PC-9 (cell line): ENCODE results near the gene PAK2. TPM values are rescaled to one million over a fixed set of nuclear protein-coding genes. Genes with fewer than 3 reads are reported as not detected.

ENCODE experiments used
- BruUV-seq: library from RNA; stranded (reverse); fragments of 400-500 nt; replicated peaks from 2 replicates; lab custom pipeline; 2021; lab: Mats Ljungman, UMichigan
- CTCF ChIA-PET: fragments of 300-600 bp; sonication (Branson Sonifier 250); formaldehyde crosslinking; loops from one replicate; lab custom pipeline; 2022; ENCODE audit warnings: antibody characterized with exemption; lab: Charles Lee
- POLR2A ChIA-PET: fragments of 300-600 bp; sonication (Branson Sonifier 250); formaldehyde crosslinking; loops from one replicate; lab custom pipeline; 2022; ENCODE audit warnings: antibody characterized with exemption; ENCODE audit not compliant: unreplicated experiment; lab: Charles Lee
- DNase-seq, 2 experiments: peaks; one replicate each; pipeline versions ENCODE4 v3.0.0 to v3.0.0-alpha.2; 2015 to 2022; ENCODE audit warnings: mixed read lengths in 1 of 2
- H2AFZ ChIP-seq: fragments of 200-600 bp; sonication (generic); 2 replicates; pipeline ENCODE4 v1.8.1; 2017; ENCODE audit warnings: antibody characterized with exemption
- H3F3A ChIP-seq: fragments of 200-600 bp; sonication (generic); 2 replicates; pipeline ENCODE4 v1.8.1; 2017; ENCODE audit warnings: antibody characterized with exemption, mild to moderate bottlenecking, low read depth; ENCODE audit not compliant: insufficient read depth
- H3K27ac ChIP-seq: fragments of 200-600 bp; sonication (generic); 2 replicates; pipeline ENCODE4 v1.6.1; 2016; ENCODE audit warnings: mixed run types
- H3K27me3 ChIP-seq: fragments of 200-600 bp; sonication (generic); 2 replicates; pipeline ENCODE4 v1.6.1; 2016; ENCODE audit warnings: low read depth, mixed run types; ENCODE audit not compliant: insufficient read depth
- H3K36me3 ChIP-seq: fragments of 200-600 bp; sonication (generic); 2 replicates; pipeline ENCODE4 v1.6.1; 2016; ENCODE audit warnings: low read depth, mixed run types
- H3K4me1 ChIP-seq: fragments of 200-600 bp; sonication (generic); replicated peaks from 2 replicates; pipeline ENCODE4 v1.6.1; 2016; ENCODE audit warnings: mixed run types; ENCODE audit not compliant: insufficient read depth
- H3K4me2 ChIP-seq: fragments of 200-600 bp; sonication (generic); 2 replicates; pipeline ENCODE4 v1.6.1; 2017; ENCODE audit warnings: mixed run types
- H3K4me3 ChIP-seq: fragments of 200-600 bp; sonication (generic); 2 replicates; pipeline ENCODE4 v1.6.1; 2016; ENCODE audit warnings: mixed run types
- H3K79me2 ChIP-seq: fragments of 200-600 bp; sonication (generic); 2 replicates; pipeline ENCODE4 v1.6.1; 2017; ENCODE audit warnings: low read depth, mixed run types
- H3K9me2 ChIP-seq: fragments of 200-600 bp; sonication (generic); 2 replicates; pipeline ENCODE4 v1.8.1; 2017; ENCODE audit warnings: mild to moderate bottlenecking; ENCODE audit not compliant: insufficient read depth
- H3K9me3 ChIP-seq: fragments of 200-600 bp; sonication (generic); 2 replicates; pipeline ENCODE4 v1.8.1; 2016; ENCODE audit warnings: low read depth; ENCODE audit not compliant: insufficient read depth
- H4K20me1 ChIP-seq: fragments of 200-600 bp; sonication (generic); 2 replicates; pipeline ENCODE4 v1.8.1; 2017; ENCODE audit not compliant: insufficient read depth
- CTCF ChIP-seq: fragments of 200-600 bp; sonication (generic); conservative IDR thresholded peaks from 2 replicates; pipeline ENCODE4 v1.6.1; 2017; ENCODE audit warnings: mixed run types, antibody characterized with exemption, mild to moderate bottlenecking, moderate library complexity
- EZH2 ChIP-seq: fragments of 200-600 bp; sonication (generic); IDR thresholded peaks from 2 replicates; pipeline ENCODE4 v1.8.0; 2017; ENCODE audit warnings: antibody characterized with exemption, low read depth
- intact Hi-C: fragments of 100-400 bp; cut with micrococcal nuclease; formaldehyde crosslinking; loops from one replicate; pipeline ENCODE4 v1.10.0; 2022; ENCODE audit not compliant: unreplicated experiment
- total RNA-seq: library from RNA; stranded (reverse); gene quantifications from 2 replicates; pipeline ENCODE4 v1.2.3, GENCODE V29; 2021

Gene PAK2
- total RNA-seq, 1 experiment from 2014 or later, result 78.6 TPM

- H3K9me2 ChIP-seq, result no peaks in the 10 kb centered on the region
- H3K4me1 ChIP-seq, result no peaks in the 10 kb centered on the region
- H4K20me1 ChIP-seq, result peaks cover 14% of the 10 kb centered on the region; the same call in 1 of the 2 replicates
- H3K4me2 ChIP-seq, result no peak overlapping the region
- ChIA-PET CTCF (no interaction called here), POLR2A (no interaction called here)
- H3K36me3 ChIP-seq, result no peaks in the 10 kb centered on the region; the same call in 1 of the 2 replicates
- DNase-seq, result no peak
- H3F3A ChIP-seq, result 0 out of 2 replicates have a peak, but pooled peaks cover 11% of the 10 kb centered on the region
- TF ChIP-seq CTCF, result no peak
- TF ChIP-seq EZH2, result no peak
- no peak overlapping the region for H2AFZ ChIP-seq
- H3K27me3 ChIP-seq, result no peaks in the 10 kb centered on the region
- no peaks in the 10 kb centered on the region; the same call in 1 of the 2 replicates for H3K9me3 ChIP-seq
- H3K79me2 ChIP-seq, result peaks cover 86% of the 10 kb centered on the region
- BruUV-seq, result no TSS peak
- H3K27ac ChIP-seq, result no peak overlapping the region
- H3K4me3 ChIP-seq, result no peak overlapping the region
- intact Hi-C loops, result no loop called here
Observed at GRCh38 chr3:196772897-196773296, 33.2 kb downstream of the PAK2 start.

GRCh38 chr3:196774191-196774820 lies 34.6 kb downstream of the PAK2 start:
- ChIA-PET POLR2A (no interaction called here), CTCF (no interaction called here)
- Histone ChIP-seq H3K4me3 (no peak overlapping the region), H3K9me2 (no peaks in the 10 kb centered on the region), H3K9me3 (peaks cover 4% of the 10 kb centered on the region), H3K27me3 (no peaks in the 10 kb centered on the region), H3K4me1 (no peaks in the 10 kb centered on the region), H3K36me3 (peaks cover 2% of the 10 kb centered on the region), H2AFZ (no peak overlapping the region), H4K20me1 (peaks cover 14% of the 10 kb centered on the region; the same call in 1 of the 2 replicates), H3F3A (peaks cover 11% of the 10 kb centered on the region; the same call in 1 of the 2 replicates), H3K79me2 (peaks cover 91% of the 10 kb centered on the region), H3K27ac (no peak overlapping the region), H3K4me2 (no peak overlapping the region)
- TF ChIP-seq CTCF, result no peak
- no peak for TF ChIP-seq EZH2
- BruUV-seq, result no TSS peak
- DNase-seq, result no peak
- intact Hi-C loops, result no loop called here

- intact Hi-C loops, result no loop called here
- no peak for DNase-seq
- H3K9me3 ChIP-seq, result peaks cover 4% of the 10 kb centered on the region
- no peaks in the 10 kb centered on the region for H3K9me2 ChIP-seq
- H4K20me1 ChIP-seq, result peaks cover 14% of the 10 kb centered on the region; the same call in 1 of the 2 replicates
- peaks cover 94% of the 10 kb centered on the region for H3K79me2 ChIP-seq
- H3K27me3 ChIP-seq, result no peaks in the 10 kb centered on the region
- no peak overlapping the region for H3K4me2 ChIP-seq
- no peak overlapping the region for H2AFZ ChIP-seq
- no peaks in the 10 kb centered on the region for H3K4me1 ChIP-seq
- ChIA-PET CTCF (no interaction called here), POLR2A (interaction anchor here (0.6 kb wide), 1 partner anchor 124 kb away, joined by 8 read pairs; no protein-coding TSS in a partner anchor)
- peaks cover 11% of the 10 kb centered on the region; the same call in 1 of the 2 replicates for H3F3A ChIP-seq
- BruUV-seq, result no TSS peak
- no peak overlapping the region for H3K27ac ChIP-seq
- H3K4me3 ChIP-seq, result no peak overlapping the region
- peaks cover 4% of the 10 kb centered on the region for H3K36me3 ChIP-seq
- TF ChIP-seq EZH2, result no peak
- no peak for TF ChIP-seq CTCF
Observed at GRCh38 chr3:196774848-196775422, 35.3 kb downstream of the PAK2 start.
